Measurements from ENCODE around the gene NT5DC1. TPM values are rescaled to one million over a fixed set of nuclear protein-coding genes. Genes with fewer than 3 reads are reported as not detected.
A peak's percentile ranks its signal among the peaks of the same experiment; 100 is the strongest.

The NT5DC1 gene
- 32.4 TPM for total RNA-seq
- 10 to 100 TPM; 57.9 to 80.2 (median 66.9) TPM for polyA plus RNA-seq

DNA sequence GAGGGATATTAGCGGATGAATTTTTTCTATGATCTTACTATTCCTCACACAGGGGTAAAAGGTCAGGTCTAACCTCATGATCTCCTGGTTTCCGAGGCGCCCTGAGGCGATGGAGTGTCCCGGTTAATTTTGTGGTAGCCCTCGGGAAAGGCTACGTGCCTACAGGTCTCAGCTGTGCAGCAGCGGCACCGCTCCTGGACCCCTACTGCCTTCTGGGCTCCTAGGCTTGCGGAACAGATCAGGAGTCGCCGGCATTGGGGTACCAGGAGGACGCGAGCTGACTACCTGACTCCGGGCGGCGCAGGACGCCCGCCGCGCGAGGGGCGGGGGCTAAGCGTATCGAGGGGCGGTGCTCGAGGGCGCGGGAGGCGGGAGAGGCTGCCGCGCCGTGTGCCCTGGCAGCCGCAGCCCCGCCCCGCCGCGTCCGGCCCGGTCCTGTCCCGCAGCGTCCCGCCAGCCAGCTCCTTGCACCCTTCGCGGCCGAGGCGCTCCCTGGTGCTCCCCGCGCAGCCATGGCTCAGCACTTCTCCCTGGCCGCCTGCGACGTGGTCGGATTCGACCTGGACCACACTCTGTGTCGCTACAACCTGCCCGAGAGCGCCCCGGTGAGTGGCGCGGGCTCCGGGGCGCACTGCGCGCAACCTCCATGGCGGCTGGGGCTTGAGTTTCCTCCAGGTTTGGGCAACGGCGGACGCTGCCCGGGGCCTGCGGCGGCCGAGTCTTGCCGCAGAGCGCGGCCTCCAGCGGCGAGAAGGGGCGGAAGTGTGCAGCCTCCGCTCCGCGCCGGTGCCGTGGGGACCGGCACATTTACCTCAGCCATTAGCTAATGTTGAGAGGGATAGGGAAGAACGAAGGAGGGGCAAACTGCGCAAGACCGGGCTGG lies at the start of gene NT5DC1:
Gene NT5DC1, plus strand, starts transcription at position 435 of the 883 bp plus-strand sequence. Its CDS starts 78 bp downstream, at position 513.
- Mint-ChIP-seq H3K27ac (peak within 1 kb of the TSS; percentile 77 to 94 (median 89)), H3K4me1 (peaks cover 22 to 61% (median 49%) of the 10 kb centered on the region in 4 donors), H3K9me3 (peaks cover 0 to 7% (median 2%) of the 10 kb centered on the region in 7 donors), H3K36me3 (peaks cover 5% of the 10 kb centered on the region), H3K27me3 (no peaks in the 10 kb centered on the region), H3K4me3 (peak within 1 kb of the TSS; percentile 88 to 98 (median 96))
- Histone ChIP-seq H3K9me3 (ENCODE audit: control insufficient read depth in 2 of 2, low read length in 2 of 2) (peaks cover 0 to 9% of the 10 kb centered on the region in 2 experiments), H3K27ac (ENCODE audit: insufficient read depth, low read length, poor library complexity, severe bottlenecking) (peak within 1 kb of the TSS; percentile 80), H3K4me3 (ENCODE audit: low read depth, low read length) (peak within 1 kb of the TSS; percentile 90), H3K4me1 (ENCODE audit: control insufficient read depth, insufficient read depth, low read length, poor library complexity, severe bottlenecking) (peaks cover 38% of the 10 kb centered on the region), H3K27me3 (ENCODE audit: control insufficient read depth, insufficient read depth, low read length) (no peaks in the 10 kb centered on the region), H3K36me3 (ENCODE audit: control insufficient read depth, insufficient read depth, low read length) (no peaks in the 10 kb centered on the region)
- ATAC-seq (ENCODE audit: low read depth in 2 of 2), result peak; percentile 92 to 93
- DNase-seq, result peak; percentile 76 to 92 (median 83)

DNA sequence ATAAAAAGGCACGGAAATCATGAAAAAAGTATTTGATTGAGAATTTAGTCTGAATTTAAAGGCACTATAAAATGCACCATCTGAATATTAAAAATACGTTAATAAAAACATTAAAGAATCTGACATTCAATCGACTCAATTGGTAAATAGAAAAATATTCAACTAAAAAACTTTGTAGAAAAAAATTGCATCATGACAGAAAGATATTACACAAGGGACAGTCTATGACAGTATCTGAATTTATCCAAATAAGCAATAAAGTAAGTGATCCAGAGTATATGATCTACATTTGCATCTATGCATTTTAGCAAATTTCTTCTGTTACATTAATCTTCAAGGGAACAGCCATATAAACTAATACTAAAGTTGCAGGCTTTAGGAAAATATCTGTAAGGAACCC lies 49.4 kb upstream of the NT5DC1 start:
- Mint-ChIP-seq H3K36me3 (no peaks in the 10 kb centered on the region), H3K9me3 (peaks cover 0 to 2% (median 0%) of the 10 kb centered on the region in 7 donors), H3K27me3 (peaks cover 4% of the 10 kb centered on the region), H3K4me1 (no peaks in the 10 kb centered on the region), H3K4me3 (no peak overlapping the region), H3K27ac (no peak overlapping the region)
- Histone ChIP-seq H3K27me3 (ENCODE audit: control insufficient read depth, insufficient read depth, low read length) (no peaks in the 10 kb centered on the region), H3K36me3 (ENCODE audit: control insufficient read depth, insufficient read depth, low read length) (no peaks in the 10 kb centered on the region), H3K4me1 (ENCODE audit: control insufficient read depth, insufficient read depth, low read length, poor library complexity, severe bottlenecking) (no peaks in the 10 kb centered on the region), H3K4me3 (ENCODE audit: low read depth, low read length) (no peak overlapping the region), H3K27ac (ENCODE audit: insufficient read depth, low read length, poor library complexity, severe bottlenecking) (no peak overlapping the region), H3K9me3 (ENCODE audit: control insufficient read depth in 2 of 2, low read length in 2 of 2) (no peaks in the 10 kb centered on the region)
- ATAC-seq (ENCODE audit: low read depth in 2 of 2), result no peak
- DNase-seq, result no peak

DNA sequence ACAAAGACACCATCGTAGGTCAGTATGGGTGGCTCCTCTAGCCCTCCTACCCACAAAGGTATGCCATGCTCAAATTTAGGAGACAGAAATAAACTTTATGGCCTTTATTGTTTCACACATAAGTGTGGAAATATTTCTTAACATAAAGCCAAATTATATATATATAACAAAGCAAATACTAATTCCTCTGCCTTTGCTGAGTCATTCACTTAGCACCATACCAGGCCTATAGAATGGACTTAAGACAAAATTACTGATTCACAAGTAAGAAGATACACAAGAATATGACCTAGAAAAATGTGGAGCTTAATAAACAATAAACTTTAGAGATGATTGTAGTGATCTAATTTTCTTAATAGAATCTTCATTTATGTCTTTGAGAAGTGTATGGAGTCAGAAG lies 45.1 kb upstream of the NT5DC1 start:
- Mint-ChIP-seq H3K27ac (no peak overlapping the region), H3K36me3 (no peaks in the 10 kb centered on the region), H3K27me3 (peaks cover 6% of the 10 kb centered on the region), H3K4me3 (no peak overlapping the region), H3K9me3 (peaks cover 0 to 2% (median 0%) of the 10 kb centered on the region in 7 donors), H3K4me1 (no peaks in the 10 kb centered on the region)
- Histone ChIP-seq H3K36me3 (ENCODE audit: control insufficient read depth, insufficient read depth, low read length) (no peaks in the 10 kb centered on the region), H3K9me3 (ENCODE audit: control insufficient read depth in 2 of 2, low read length in 2 of 2) (no peaks in the 10 kb centered on the region), H3K27ac (ENCODE audit: insufficient read depth, low read length, poor library complexity, severe bottlenecking) (no peak overlapping the region), H3K27me3 (ENCODE audit: control insufficient read depth, insufficient read depth, low read length) (no peaks in the 10 kb centered on the region), H3K4me1 (ENCODE audit: control insufficient read depth, insufficient read depth, low read length, poor library complexity, severe bottlenecking) (no peaks in the 10 kb centered on the region), H3K4me3 (ENCODE audit: low read depth, low read length) (no peak overlapping the region)
- DNase-seq (no peak), ATAC-seq (ENCODE audit: low read depth in 2 of 2) (no peak)

DNA sequence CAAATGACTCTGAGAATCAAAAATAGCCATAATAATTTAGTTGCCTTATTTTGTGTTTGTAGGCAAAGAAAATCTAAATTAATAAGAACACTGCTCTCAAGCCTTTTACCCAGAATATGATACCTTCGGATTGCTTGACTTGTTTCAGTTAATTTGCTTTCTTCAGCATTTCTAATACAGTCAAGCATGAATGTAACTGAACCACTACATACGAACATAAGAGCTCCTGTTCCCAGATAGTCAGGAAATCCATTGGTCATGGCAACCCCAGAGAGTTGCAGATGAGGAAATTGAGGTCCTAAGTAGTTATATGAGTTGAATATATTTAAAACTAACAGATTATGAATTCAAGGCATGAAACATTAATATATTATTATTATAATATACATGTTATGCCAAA lies 42.9 kb upstream of the NT5DC1 start:
- DNase-seq (no peak), ATAC-seq (ENCODE audit: low read depth in 2 of 2) (no peak)
- no peaks in the 10 kb centered on the region for H3K9me3 ChIP-seq (ENCODE audit: control insufficient read depth in 2 of 2, low read length in 2 of 2)
- Mint-ChIP-seq H3K4me3 (no peak overlapping the region), H3K9me3 (peaks cover 0 to 2% (median 0%) of the 10 kb centered on the region in 7 donors), H3K4me1 (no peaks in the 10 kb centered on the region), H3K27ac (no peak overlapping the region), H3K27me3 (peaks cover 12% of the 10 kb centered on the region), H3K36me3 (no peaks in the 10 kb centered on the region)
- H3K27ac ChIP-seq (ENCODE audit: insufficient read depth, low read length, poor library complexity, severe bottlenecking), result no peak overlapping the region
- H3K36me3 ChIP-seq (ENCODE audit: control insufficient read depth, insufficient read depth, low read length), result no peaks in the 10 kb centered on the region
- H3K4me1 ChIP-seq (ENCODE audit: control insufficient read depth, insufficient read depth, low read length, poor library complexity, severe bottlenecking), result no peaks in the 10 kb centered on the region
- H3K27me3 ChIP-seq (ENCODE audit: control insufficient read depth, insufficient read depth, low read length), result no peaks in the 10 kb centered on the region
- no peak overlapping the region for H3K4me3 ChIP-seq (ENCODE audit: low read depth, low read length)

DNA sequence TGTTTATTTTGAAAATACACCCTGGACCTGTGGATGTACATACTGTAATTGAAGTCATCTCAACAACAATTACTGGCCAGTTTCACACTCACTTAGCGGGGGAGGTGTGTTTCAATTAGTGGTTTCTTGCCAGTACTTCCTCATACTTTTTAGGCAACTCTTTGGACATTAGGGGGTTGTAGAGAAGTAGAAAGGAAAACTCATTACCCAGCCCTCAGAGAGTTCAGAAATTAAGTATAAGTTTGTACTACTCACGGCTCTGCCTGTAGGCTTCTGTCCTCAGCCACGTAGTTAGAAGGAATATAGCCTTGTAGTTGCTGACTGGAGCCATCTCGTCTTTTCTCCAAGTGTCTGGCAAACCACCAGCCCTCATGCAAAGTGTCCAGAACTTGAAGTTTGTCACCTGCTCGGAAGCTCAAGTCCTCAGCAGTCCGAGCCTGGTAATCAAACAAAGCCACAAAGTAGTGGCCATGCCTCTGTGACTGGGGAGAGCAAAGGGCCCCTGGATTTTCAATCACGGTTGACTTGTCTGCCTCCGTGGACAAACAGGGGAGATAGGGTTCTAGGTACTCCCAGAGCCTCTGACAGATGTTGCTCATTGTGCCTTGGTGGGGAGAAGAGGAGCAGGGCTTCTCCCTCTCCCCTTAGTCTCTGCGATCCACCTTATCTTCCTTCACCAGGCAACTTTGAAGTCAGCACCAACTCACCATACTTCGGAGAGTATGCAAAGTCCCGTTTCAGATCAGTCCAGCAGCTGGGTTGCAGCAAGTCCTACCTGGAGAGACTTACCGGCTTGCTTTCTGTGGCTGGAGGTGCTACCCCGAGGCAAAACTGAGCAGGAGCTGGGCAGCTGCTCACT lies 40.7 kb upstream of the NT5DC1 start:
- H3K27me3 ChIP-seq (ENCODE audit: control insufficient read depth, insufficient read depth, low read length), result peaks cover 2% of the 10 kb centered on the region
- Mint-ChIP-seq H3K36me3 (no peaks in the 10 kb centered on the region), H3K4me3 (no peak overlapping the region), H3K27me3 (peaks cover 12% of the 10 kb centered on the region), H3K4me1 (no peaks in the 10 kb centered on the region), H3K9me3 (peaks cover 0 to 2% (median 0%) of the 10 kb centered on the region in 7 donors), H3K27ac (no peak overlapping the region)
- no peak overlapping the region for H3K27ac ChIP-seq (ENCODE audit: insufficient read depth, low read length, poor library complexity, severe bottlenecking)
- H3K36me3 ChIP-seq (ENCODE audit: control insufficient read depth, insufficient read depth, low read length), result no peaks in the 10 kb centered on the region
- no peaks in the 10 kb centered on the region for H3K9me3 ChIP-seq (ENCODE audit: control insufficient read depth in 2 of 2, low read length in 2 of 2)
- H3K4me1 ChIP-seq (ENCODE audit: control insufficient read depth, insufficient read depth, low read length, poor library complexity, severe bottlenecking), result no peaks in the 10 kb centered on the region
- H3K4me3 ChIP-seq (ENCODE audit: low read depth, low read length), result no peak overlapping the region
- no peak for ATAC-seq (ENCODE audit: low read depth in 2 of 2)
- DNase-seq, result no peak

DNA sequence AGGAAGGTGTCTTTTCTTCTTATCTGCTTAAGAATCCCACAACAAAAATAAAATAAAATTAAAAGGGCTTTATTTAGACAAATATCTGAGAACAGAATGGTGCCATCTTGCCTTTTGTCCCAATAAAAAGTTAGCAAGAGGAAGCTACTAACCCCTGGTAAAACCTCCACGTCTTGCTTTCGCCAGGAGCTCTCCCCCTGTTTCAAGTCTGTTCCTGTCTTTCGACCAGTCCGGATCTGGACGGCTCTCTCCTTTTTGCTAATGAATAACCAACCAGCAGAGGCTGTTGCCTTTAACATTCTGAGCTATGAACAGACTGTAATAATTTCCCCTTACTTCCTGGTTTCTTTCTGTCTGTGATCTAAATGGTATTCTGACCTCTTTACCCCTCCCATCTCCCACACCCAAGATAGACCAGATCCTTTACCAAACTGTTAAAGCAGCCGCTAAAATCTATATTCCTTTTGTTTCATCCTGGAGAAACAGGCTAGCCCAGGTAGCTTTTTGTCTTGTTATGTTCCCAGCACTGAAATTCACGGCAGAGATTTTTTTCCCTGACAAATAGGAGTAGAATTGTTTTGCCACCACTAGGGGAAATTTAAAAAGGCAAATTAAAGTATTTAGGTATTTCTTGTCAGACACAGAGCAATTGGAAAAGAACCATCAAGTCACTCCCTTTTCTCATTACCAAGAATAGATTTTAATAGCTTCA lies 39.9 kb upstream of the NT5DC1 start, which contains the start of gene FRK:
Gene FRK, minus strand, starts transcription at position 320 of the 712 bp plus-strand sequence. CDS start 580 bp downstream, outside the sequence.
- H3K27ac Mint-ChIP-seq, result no peak within 1 kb of the TSS
- peaks cover 0 to 3% (median 0%) of the 10 kb centered on the region in 7 donors for H3K9me3 Mint-ChIP-seq
- H3K4me1 ChIP-seq (ENCODE audit: control insufficient read depth, insufficient read depth, low read length, poor library complexity, severe bottlenecking), result no peaks in the 10 kb centered on the region
- peaks cover 2% of the 10 kb centered on the region for H3K27me3 ChIP-seq (ENCODE audit: control insufficient read depth, insufficient read depth, low read length)
- ATAC-seq (ENCODE audit: low read depth in 2 of 2) (no peak), DNase-seq (no peak)
- H3K27ac ChIP-seq (ENCODE audit: insufficient read depth, low read length, poor library complexity, severe bottlenecking), result no peak within 1 kb of the TSS
- no peaks in the 10 kb centered on the region for H3K36me3 ChIP-seq (ENCODE audit: control insufficient read depth, insufficient read depth, low read length)
- H3K4me3 ChIP-seq (ENCODE audit: low read depth, low read length), result no peak within 1 kb of the TSS
- no peaks in the 10 kb centered on the region for H3K4me1 Mint-ChIP-seq
- no peaks in the 10 kb centered on the region for H3K36me3 Mint-ChIP-seq
- no peak within 1 kb of the TSS for H3K4me3 Mint-ChIP-seq
- peaks cover 12% of the 10 kb centered on the region for H3K27me3 Mint-ChIP-seq
- H3K9me3 ChIP-seq (ENCODE audit: control insufficient read depth in 2 of 2, low read length in 2 of 2), result no peaks in the 10 kb centered on the region

DNA sequence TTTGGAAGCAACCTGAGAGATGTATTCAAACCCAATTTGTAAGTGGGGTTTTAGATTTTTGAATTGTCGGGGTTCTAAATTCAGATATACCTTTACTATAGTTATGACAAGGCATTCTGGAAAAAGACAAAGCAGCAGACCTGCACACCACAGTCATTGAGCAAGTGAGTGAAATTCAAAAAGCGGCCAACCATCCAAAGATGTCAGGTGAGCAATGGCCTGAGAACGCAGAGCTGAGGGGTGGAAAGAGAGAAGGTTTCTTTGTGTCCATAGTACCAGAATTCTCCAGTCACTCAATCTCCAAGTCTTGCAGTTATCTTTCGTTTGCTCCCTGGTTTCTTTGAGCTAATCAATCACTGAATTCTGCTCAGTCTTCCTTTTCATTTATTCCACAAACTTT lies 38.2 kb upstream of the NT5DC1 start:
- Histone ChIP-seq H3K4me3 (ENCODE audit: low read depth, low read length) (no peak overlapping the region), H3K27me3 (ENCODE audit: control insufficient read depth, insufficient read depth, low read length) (peaks cover 2% of the 10 kb centered on the region), H3K4me1 (ENCODE audit: control insufficient read depth, insufficient read depth, low read length, poor library complexity, severe bottlenecking) (no peaks in the 10 kb centered on the region), H3K9me3 (ENCODE audit: control insufficient read depth in 2 of 2, low read length in 2 of 2) (no peaks in the 10 kb centered on the region), H3K27ac (ENCODE audit: insufficient read depth, low read length, poor library complexity, severe bottlenecking) (no peak overlapping the region), H3K36me3 (ENCODE audit: control insufficient read depth, insufficient read depth, low read length) (no peaks in the 10 kb centered on the region)
- Mint-ChIP-seq H3K27me3 (peaks cover 19% of the 10 kb centered on the region), H3K4me1 (no peaks in the 10 kb centered on the region), H3K9me3 (peaks cover 0 to 3% (median 0%) of the 10 kb centered on the region in 7 donors), H3K36me3 (no peaks in the 10 kb centered on the region), H3K27ac (no peak overlapping the region), H3K4me3 (no peak overlapping the region)
- no peak for DNase-seq
- ATAC-seq (ENCODE audit: low read depth in 2 of 2), result no peak

Data from CD4-positive, CD25-positive, alpha-beta regulatory T cell (primary cell).